Stimulated activated CD8-positive, alpha-beta memory T cell treated with anti-CD3 and anti-CD28 coated beads, Interleukin-4, amount 100 ng/mL, for 4 hours (primary cell): ENCODE results near the gene EFEMP1.
"Not testable (repeated sequence)": the region's sequence is repeated elsewhere in the genome, so short reads cannot be mapped to it uniquely, and the experiment has no call there.

Experiments
- DNase-seq, 2 donors: peaks; one replicate each; pipeline ENCODE4 v3.0.0-alpha.2; 2020; ENCODE audit warnings: low read depth in 2 of 2, low spot score in 1 of 2

The EFEMP1 gene

DNA sequence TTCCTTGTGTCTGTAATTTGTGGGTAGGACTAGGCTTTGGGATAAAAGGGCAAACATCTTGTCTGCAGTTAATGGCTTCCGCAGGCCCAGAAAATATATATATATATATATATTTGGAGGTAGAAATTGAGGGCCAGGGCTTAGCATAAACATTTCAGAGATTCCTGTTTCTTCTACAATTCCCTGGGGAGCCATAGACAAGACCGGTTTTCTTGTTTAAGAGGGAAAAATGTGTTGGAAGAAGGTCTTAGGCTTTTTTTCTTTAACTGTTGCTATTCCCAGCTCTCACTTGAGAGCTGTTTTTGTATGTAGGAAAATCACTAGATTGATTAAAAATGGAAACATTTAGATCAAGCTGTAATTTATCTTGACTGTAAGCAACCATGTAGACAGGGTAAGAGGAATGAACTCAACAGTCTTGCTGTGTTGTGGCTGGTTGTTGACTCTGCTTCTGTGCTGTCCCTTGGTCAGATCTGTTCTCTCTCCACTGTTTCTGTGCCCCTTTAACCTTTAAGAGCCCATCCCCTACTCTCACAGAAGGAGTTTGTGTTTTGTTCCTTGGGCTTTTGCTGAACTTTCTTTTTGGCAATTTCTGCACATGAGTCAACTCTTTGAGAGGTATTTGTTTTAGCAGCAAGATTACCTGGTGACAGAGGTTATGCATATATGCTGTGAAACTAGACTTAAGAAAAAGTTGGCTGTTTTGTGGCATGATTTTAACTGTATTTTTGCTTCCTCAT is 58.3 kb downstream of the EFEMP1 start:
- no peak for DNase-seq

DNA sequence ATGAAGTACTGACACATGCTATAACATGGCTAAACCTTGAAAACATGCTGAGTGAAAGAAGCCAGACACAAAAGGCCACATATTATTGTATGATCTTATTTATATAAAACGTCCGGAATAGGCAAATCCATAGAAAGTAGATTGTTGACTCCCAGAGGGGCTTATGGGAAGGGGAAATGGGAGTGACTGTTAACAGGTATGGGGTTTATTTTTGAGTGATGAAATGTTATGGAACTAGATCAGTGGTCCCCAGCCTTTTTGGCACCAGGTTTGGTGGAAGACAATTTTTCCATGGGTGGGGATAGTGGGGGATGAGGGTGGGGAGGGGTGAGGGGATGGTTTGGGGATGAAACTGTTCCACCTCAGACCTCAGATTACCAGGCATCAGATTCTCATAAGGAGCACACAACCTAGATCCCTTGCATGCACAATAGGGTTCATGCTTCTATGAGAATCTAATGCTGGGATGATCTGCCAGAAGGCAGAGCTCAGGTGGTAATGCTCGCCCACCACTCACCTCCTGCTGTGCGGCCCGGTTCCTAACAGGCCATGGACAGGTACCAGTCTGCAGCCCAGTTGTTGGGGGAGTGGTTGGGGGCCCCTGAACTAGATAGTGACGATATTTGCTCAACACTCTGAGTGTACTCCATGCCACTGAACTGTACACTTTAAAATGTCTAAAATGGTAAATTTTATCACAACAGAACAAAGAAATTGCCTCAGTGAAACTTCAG is 59.1 kb downstream of the EFEMP1 start:
- no peak for DNase-seq

DNA sequence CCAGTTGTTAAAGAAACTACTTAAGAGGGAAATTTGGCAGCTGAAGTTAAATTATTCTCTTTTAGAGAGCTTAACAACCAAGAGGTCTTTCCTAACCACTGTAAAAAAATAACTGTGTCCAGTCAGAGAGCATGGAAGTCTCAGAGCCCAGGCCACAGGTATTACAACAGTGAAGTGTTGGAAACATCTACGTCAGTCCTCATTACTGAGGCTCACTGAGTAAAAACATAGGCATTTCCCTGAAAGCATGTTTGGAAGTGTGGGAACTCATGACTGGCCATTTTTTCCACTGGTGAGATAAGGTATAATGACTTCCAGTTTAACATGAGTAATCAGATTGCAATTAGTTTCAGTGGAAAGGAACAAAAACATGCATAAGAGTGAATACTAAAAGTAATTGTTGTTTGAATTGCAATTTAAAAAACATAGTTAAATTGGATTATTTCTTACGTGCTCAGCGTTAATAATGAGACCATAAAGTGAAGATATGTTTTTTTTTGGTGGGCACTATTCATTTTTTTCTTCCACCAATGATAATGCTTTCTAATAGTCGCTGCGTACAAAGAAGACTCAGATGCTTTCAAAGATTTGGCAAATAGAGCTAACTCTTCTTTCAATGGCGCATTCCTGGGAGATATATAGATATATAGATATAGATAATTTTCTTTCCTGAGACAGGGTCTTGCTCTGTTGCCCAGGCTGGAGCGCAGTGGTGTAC is 60.8 kb downstream of the EFEMP1 start:
- DNase-seq: no peak

DNA sequence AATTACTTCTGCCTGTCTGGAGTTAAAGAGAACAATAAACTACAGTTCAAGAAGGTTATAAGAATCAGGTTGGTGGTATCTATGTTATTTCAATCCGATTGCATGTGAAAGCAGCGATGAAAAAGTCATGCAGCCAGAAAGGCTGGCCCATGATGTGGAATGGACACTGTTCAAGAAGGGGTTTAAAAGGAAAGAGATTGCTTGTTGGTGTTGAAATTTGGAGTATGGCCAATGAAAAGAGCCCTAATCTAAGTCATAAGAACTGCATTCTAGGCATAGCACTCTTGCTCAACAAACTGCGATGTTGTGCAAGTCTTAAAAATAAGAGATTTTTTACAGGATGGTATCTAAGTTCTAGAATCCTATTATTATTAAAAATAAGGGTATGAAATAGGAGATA is 61.3 kb downstream of the EFEMP1 start:
- DNase-seq: no peak

DNA sequence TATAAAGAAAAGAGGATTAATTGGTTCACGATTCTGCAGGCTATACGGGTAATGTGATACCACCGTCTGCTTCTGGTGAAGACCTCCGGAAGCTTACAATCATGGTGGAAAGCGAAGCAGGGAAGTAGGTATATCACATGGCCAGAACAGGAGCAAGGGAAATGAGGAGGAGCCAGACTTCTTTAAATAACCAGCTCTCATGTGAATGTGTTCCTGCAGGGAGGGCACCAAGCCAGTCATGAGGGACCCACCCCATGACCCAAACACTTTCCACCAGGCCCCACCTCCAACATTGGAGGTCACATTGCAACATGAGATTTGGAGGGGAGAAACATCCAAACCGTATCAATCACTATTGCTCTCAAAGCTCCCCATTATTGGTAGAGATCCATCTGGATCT is 61.8 kb downstream of the EFEMP1 start:
- no peak for DNase-seq

DNA sequence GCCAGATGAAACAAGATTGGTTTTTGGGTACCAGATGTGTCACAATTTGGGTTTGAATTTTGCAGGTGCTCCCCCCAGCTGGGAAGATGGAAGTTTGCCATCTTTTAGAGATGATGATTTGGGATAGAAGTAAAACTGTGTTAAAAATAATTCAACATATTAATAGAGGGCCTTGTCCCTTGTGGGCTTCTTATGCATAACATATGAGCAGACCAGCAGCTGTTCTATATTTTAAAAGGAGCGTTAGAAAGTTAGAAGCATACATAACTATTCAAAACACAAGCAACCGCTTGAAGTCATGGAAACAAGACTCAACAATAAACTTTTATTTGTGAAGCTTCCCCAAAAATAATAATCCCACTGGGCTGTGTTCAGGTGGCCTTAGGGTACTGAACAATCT is 62.8 kb downstream of the EFEMP1 start:
- no peak for DNase-seq

DNA sequence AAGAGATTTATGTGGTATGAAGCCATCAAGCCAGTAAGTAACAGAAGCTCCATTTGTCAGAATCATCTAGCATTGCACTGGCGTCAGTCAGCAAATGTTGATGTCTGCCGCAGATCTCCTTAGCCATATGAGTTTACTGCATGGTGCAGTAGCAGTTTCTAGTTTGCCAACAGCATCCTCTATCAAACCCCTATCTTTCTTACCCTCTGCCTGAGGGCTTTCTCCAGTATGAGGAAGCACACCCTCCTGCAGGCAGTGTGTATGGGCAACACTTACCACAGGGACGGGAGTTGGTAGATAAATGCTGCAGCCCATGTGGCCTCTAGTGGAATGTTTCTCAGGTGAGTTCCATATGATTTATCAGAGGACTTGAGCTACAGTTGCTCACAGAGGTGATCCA is 63.7 kb downstream of the EFEMP1 start:
- DNase-seq: no peak

DNA sequence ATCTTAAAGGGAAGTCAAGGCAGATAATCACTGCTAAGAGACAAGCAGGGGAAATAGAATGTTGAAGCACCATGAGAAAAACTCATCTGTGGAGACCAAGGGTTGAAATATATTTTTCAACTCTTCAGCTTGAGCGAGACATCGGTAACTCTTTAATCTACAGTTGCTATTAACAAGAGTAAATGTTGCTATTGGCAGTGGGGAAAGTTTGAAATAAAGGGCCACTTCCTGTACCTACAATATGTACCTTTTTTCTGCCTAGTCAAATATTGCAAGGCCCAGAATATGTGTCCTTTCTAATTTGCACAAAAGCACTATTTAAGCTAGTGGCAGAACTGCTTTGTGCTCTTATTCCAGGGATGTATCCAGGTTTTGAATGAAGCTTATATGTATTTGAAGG is 65.8 kb downstream of the EFEMP1 start:
- no peak for DNase-seq

DNA sequence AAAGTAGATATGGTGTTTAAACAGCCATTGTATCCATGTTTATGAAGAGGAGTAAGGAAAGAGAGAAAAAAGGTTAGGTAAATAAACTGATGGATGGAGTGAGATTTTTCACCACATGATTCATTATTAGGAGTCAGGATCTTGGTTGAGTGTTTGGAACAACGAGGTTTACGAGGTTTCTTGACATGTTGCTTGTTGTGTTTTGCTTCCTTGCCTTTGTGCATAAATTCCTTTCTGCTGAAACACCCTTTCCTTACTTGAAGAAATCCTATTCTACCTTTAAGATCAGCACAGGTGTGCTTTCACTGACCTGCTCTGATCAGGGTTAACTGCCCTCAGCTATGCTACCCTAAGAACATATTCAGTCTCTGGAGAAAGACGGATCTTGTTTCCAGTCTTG is 66.6 kb downstream of the EFEMP1 start:
- DNase-seq: no peak

DNA sequence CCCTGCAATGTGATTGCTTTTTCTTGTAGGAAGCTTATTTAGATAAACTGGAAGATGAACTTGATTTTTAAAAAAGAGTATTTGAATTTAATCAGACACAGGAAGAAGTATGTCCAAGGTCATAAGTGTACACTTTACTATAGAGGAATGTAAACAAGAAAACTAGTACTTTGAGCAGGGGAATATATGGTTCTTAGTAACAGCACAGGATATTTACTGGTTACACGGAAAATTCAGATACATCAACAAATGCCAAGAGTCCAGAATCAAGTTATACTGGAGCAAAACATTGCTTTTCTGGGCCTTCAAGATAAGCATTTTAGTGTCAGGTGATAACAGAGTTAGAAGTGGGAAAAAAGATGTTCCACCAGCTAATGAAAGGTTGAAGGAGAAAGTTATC is 75.5 kb downstream of the EFEMP1 start:
- no peak for DNase-seq

DNA sequence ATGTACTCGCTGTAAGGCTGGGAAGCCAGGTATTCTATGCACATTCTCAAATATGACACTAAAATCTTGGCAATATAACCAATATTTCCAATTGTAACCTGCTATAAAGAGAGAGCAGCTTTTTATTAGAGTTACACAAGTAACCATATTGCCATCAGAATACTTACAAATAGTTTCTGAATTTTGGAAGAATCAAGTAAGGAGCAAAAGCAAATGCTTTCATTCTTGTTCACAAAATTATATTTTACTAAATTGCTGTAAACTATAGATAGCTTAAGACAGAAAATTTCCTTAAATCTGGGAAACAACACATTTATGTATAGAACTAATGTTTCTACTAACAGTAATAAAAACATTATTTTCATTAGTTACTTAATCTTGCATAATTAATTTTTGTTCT is 77.2 kb downstream of the EFEMP1 start:
- no peak for DNase-seq

DNA sequence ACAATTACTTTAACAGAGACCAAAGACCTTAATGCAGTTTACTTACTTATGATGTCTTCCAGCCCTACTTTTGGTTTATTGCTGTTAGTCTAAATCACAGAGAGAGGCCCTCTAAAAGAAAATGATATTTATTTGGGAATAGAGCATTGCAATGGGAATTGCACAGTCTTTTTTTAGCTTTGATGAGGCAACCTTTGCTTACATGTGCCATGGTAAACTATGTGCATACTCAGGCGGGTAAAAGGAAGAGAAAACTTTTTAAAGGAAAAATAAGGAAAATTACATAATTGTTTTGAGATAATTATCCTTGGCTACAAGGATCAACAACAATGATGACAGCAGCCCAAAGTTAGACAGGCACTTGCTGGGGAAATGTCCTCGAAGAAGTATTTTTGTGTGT is 78.6 kb downstream of the EFEMP1 start:
- no peak for DNase-seq

DNA sequence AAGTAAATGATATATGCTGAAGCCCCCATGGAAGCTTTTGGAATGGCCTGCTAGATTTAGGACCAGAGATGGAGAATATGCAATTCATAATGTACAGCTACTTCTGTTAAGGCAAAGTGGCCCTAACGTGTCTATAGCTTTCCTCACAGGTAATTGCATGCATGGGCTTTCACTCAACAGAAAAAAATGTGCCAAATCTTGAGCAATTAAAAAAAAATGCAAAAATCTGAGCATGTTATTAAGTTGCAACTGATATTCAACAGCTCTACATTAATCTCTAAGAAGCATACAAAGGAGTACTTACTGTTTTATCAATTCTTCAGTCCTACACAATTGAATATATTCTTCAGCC is 79.6 kb downstream of the EFEMP1 start:
- DNase-seq: no peak

DNA sequence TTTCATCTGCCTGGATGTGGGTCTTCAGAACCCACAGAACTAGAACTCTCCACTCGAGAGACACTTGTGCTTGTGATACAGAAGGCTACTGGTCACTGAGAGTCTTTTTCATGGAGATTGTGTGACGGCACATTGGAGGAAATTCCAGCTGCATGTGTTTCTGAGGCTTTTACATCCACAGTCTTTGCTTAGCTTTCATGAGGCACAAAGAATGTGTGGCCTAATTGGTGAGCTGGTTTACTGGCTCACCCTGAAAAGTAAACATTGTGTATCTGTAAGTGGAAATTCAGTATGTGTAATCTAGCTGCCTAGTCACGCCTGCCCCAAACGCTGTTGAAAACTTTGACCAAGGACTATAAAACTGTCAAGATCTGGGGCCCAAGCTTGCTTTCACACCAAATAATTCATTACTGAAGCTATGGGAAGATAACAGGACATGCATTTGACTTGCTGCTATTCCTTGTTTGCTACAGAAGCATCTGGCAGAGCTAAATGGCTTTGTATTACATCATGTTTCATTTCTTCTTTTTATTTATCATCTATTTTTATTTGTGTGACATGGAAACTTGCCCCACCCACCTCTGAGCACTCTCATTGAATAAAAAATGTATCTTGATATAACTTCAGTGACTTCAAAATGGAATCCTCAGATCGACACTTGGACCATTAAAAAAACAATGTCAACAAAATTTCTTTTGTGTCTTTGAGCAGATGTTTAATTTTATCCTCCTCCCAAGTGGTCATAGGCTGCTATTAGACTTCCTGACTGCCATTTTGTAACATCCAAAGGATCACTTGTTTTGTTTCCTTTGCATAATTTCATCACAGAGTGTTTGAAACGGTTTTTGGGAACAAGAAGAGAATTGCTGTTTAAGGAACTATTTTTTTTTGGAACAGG is 80.2 kb downstream of the EFEMP1 start:
- no peak for DNase-seq

DNA sequence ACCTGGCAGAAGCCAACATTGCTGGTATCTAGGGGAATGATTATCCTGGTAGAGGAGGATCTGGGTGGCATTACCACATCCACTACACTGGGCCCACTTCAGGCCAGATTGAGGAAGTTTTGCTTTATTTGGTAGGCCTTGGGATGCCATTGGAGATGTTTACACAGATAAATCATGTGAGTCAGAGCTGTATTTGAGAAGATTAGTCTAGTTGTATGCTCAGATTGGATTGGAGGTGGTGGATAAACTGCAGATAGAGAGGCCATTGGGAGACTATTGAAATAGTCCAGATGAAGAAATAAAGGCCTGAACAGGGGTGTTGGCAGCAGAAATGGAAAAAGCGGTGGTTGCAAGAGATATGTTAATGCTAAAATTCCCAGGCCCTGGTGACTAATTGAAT is 81.5 kb downstream of the EFEMP1 start:
- no peak for DNase-seq

DNA sequence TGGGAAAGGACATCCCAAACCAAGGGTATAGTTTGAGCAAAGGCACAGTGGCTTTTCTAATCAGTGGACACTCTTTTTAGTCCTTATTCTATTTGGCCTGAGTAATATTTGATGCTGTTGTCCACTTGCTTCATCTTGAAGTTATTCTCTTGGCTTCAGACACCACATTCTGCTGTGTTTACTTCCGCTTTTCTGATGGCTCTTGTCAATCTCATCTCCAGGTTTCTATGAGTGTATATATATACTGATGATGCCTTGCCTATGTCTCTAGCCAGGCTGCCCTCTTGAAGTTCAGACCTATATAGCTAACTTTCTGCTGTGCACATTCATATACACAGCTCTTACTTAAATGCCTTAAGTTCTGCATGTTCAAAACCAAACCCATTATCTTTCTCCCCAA is 83.1 kb downstream of the EFEMP1 start:
- DNase-seq: no peak

DNA sequence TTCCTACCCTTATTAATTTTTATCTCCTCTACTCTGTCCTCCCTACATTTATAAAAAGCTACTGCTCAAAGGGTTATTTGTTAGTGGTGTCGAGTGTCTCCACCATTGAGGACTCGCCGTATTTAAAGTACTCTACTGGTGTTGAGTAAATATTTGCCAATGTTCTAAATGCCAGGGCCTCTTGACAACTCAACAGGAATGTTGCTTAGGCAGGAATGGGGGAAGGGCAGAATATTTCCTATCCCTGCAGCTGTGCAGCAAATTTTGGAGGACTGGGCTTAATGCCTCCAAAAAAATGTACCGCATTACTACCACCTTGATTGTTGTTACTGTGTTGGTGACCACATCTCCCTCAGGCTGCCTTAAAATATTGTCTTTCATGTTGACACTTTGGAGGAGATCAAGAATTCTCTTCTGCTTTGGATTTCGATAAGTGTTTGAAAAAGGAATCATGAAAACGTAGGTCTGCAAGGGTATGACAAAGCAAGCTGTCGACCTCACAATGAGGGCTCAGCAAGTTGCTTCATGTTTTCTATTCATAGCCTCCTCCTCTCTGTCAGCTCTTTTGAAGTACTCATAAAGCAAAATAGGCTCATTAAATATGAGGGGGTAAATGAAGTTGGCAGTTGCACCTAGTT is 84.3 kb downstream of the EFEMP1 start:
- DNase-seq: no peak

DNA sequence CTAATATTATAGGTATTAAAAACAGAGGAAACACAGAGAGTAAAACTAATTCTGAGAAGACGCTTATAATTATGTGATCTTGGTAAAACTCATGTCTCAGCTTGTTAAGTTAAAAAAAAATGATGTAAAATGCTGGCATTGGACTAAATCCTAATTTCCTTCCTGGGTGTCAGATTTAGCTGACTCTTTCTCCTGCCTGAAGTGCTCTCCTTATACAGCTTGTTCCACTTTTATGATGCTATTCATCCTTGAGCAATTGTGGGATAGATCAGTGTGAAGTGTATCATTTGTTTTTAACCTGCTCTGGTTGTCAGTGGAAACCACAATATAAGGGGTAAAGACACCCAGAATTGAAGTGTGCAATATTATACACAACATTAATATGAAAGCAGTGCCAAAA is 84.9 kb downstream of the EFEMP1 start:
- no peak for DNase-seq

DNA sequence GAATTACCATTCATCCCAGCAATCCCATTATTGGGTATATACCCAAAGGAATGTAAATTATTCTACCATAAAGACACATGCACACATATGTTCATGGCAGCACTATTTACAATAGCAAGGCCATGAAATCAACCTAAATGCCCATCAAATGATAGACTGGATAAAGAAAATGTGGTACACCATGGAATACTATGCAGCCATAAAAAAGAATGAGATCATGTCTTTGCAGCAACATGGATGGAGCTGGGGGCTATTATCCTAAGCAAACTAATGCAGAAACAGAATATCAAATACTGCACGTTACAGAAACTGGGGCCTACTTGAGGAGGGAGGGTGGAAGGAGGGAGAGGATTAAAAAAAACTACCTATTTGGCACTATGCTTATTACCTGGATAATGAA is 85.5 kb downstream of the EFEMP1 start:
- not testable (repeated sequence) for DNase-seq

DNA sequence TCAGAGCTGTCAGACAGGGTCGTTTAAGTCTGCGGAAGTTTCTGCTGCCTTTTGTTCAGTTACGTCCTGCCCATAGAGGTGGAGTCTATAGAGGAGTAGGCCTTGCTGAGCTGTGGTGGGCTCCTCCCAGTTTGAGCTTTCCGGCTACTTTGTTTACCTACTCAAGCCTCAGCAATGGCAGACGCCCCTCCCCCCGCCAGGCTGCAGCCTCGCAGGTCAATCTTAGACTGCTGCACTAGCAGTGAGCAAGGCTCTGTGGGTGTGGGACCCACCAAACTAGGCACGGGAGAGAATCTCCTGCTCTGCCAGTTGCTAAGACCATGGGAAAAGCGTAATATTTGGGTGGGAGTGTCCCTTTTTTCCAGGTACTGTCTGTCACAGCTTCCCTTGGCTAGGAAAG is 86.5 kb downstream of the EFEMP1 start:
- DNase-seq: no peak
